CD4-positive, alpha-beta T cell treated with Interleukin-17A for 4 hours (primary cell): ENCODE data around the gene OR2D3.
A peak's percentile ranks its signal among the peaks of the same experiment; 100 is the strongest.
"Not testable (repeated sequence)": the region's sequence is repeated elsewhere in the genome, so short reads cannot be mapped to it uniquely, and the experiment has no call there.

Source experiments
- DNase-seq: peaks from one replicate; pipeline ENCODE4 v3.0.0-alpha.2; 2020; ENCODE audit warnings: mixed read lengths

OR2D3 gene, protein sequence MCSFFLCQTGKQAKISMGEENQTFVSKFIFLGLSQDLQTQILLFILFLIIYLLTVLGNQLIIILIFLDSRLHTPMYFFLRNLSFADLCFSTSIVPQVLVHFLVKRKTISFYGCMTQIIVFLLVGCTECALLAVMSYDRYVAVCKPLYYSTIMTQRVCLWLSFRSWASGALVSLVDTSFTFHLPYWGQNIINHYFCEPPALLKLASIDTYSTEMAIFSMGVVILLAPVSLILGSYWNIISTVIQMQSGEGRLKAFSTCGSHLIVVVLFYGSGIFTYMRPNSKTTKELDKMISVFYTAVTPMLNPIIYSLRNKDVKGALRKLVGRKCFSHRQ

DNA sequence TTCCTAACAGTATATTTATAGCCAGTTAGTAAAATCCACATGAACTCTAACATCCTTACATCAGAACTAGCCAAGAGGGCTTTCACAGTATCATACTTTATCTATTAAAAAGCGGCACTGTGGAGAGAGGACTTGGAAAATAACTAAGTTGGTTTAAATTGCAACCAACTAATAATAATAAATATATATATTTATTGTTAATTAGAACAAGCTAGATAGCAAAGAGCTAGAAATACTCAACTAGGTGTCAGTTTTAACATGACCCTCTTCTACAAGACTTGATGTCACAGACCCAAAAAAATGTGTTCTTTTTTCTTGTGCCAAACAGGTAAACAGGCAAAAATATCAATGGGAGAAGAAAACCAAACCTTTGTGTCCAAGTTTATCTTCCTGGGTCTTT lies at the start of gene OR2D3:
OR2D3 (plus strand) TSS at position 301 of the 400 bp plus-strand sequence; CDS start at position 301, 0 bp downstream.
- no peak for DNase-seq

DNA sequence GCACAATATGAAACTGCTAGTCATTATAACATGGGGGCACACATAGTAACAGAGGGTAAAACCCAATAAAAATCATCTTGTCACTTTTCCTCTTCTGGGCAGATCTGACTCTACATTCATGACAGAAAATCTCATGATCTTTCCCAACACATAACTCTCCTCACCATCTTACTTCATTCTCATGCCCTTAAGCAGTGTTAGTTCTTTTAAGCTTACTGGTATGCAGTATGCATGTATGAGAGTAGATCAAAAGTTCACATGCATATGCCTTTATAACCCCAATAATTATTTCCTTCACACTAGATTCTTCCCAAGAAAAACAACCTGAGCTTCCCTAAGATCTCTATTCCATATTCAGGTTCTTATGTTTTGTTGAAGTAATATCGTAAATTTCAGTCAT lies 49.5 kb upstream of the OR2D3 start:
- no peak for DNase-seq

DNA sequence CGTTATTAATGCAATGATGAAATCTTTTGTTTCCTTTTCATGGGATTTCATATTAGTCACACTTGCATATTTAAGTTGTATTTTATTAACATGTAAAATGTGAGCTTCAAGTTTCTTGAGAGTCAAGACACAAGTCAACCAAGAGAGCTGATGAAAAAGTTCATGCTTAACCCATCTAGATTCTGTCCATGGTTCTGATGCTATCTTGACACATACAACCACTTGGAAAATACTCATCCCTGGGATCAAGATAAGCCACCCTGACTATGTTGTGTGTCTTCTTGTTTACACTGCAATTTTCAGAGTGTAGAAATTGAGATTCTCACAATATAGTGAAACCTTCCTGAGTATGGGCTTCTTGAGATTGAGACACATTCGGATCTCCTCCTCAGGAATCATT lies 45.0 kb upstream of the OR2D3 start:
- no peak for DNase-seq

DNA sequence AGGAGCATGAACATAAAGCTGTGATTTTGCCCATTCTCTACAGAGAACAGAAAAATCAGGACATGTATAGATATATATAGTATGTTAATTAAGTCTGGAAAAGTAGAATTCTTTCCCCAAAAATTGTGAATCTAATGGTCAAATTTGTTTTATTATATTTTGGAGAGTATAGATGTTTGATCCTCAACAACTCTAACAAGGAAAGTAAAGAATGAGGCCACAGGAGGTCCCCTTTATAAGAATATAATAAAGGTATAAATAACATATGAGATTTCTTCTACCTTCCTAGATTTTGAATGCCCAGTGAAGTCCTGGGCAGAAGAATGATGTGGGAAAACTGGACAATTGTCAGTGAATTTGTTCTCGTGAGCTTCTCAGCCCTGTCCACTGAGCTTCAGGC lies 44.5 kb upstream of the OR2D3 start, which contains the start of gene OR10A4:
OR10A4 (plus strand) TSS at position 301 of the 400 bp plus-strand sequence; CDS start at position 324, 23 bp downstream.
- DNase-seq = no peak

DNA sequence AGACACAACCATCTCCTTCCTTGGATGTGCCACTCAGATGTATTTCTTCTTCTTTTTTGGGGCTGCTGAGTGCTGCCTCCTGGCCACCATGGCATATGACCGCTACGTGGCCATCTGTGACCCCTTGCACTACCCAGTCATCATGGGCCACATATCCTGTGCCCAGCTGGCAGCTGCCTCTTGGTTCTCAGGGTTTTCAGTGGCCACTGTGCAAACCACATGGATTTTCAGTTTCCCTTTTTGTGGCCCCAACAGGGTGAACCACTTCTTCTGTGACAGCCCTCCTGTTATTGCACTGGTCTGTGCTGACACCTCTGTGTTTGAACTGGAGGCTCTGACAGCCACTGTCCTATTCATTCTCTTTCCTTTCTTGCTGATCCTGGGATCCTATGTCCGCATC lies 43.9 kb upstream of the OR2D3 start:
- no peak for DNase-seq

DNA sequence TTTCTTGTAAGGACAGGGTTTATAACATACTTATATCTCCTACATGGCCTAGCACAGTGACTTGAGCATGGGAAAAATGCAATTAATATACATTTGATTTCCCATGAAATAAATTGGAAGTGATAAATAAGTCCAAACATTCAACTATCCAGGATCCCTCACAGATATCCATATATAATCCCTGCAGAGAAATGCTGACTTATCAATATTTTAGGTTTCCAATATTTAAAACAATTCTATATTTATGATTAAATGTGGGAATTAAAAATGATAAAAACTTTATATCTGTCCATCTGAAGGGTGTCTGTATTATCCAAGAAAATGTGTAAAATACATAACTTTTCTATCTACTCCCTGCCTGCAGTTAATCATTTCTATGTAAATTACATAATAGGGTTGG lies 38.1 kb upstream of the OR2D3 start:
- no peak for DNase-seq

DNA sequence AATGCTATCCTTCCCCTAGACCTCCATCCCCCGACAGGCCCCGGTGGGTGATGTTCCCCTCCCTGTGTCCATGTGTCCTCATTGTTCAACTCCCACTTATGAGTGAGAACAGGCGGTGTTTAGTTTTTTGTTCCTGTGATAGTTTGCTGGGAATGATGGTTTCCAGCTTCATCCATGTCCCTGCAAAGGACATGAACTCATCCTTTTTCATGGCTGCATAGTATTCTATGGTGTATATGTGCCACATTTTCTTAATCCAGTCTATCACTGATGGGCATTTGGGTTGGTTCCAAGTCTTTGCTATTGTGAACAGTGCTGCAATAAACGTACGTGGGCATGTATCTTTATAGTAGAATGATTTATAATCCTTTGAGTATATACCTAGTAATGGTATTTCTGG lies 33.1 kb upstream of the OR2D3 start:
- DNase-seq = not testable (repeated sequence)

DNA sequence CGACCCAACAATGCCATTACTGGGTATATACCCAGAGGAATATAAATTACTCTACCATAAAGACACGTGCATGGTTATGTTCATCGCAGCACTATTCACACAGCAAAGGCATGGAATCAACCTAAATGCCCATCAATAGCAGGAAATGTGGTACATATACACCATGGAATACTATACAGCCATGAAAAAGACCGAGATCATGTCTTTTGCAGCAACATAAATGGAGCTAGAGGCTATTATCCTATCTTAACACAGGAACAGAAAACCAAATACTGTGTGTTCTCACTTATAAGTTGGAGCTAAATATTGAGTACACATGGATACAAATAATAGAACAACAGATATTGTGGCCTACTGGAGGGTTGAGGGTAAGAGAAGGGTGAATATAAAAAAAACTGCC lies 32.0 kb upstream of the OR2D3 start:
- DNase-seq = no peak

DNA sequence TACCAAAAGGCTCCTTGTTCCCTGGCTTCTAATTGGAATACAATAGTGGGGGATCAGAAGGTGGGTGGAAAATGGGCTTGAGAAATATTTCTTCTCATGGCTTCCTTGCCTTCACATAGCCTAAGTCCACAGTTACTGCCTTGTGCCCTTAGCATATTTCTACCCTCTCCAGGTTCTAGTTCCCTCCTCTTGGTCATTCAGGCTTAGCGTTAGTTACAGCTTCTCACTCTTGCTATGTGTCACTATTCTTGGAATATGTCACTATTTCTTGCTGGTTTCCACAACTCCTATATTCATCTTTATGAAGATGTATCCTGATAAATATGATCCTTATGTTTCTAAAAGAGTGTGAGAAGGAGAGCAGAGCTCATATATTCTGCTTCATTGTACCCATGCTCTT lies 31.0 kb upstream of the OR2D3 start:
- DNase-seq = no peak

DNA sequence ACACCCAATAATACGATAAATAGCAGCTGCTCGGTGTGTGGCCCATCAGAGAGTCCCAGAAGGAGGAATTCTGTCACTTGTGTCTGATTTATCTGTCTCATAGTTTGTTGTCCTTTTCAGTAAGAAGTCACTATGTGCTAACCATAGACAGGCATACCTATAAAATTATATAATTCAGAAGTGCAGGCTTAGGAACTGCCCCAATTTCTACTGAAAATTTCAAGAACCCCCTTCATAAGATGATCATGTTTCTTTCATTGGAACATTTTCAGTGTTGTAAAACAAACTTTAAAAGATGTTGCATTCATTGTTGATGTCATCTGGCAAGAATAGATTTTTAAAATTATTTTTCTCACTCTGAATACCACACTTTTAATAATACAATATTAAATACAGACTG lies 28.4 kb upstream of the OR2D3 start, which contains the start of gene OR2D2:
OR2D2 (minus strand) TSS at position 101 of the 400 bp plus-strand sequence; CDS start at position 101, 0 bp downstream.
- no peak for DNase-seq

DNA sequence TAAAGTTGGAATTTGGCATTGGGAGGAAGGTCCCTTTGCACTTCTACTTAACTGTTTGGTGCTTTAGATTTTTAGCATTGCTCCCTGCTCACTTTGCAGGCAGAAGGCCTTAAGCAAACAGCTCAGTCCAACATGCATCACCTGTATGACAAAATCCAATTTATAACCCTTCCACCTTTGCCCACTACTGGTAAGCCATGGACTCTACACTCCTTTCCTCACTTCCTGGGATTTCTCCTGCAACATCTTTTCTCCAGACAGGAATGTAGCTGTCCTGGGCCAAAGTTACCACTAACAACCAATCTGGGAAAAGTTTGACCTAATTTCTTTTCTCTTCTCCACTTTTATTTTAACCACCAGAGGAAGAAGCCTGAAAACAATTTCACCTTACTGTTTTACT lies 26.7 kb upstream of the OR2D3 start:
- DNase-seq = no peak

DNA sequence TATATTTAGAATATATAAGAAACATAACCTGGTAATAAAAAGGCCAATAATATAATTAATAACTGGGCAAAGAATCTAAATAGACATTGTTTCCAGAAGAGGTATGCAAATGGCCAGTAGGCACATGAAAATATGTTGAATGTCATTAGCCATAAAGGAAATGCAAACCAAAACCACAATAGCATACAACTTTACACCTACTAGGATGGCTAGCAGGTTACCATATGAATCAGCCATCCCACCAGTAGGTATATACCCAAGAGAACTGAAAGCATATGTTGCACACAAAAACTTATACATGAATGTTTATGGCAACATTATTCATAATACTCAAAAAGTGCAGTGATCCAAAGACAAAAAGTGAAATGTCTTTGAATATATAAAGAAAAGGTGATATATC lies 25.8 kb upstream of the OR2D3 start:
- no peak for DNase-seq

DNA sequence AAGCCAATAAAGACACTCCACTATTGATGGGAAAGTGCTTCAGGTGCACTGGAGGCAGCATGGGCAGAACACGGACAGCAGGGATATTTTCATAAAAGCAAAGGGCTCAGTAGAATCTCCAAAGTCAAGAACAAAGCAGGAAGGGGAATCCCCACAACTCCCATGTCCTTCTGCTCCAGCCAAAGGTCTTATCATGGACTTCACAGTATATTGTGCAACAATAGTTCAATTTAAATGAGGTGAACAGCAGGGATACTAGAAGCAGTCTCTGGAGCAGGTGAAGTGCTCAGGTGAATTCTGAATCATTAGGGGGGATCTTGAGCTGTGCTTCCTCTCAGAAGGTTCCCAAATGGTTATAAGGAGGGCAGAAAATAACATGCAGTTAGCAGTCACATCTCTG lies 21.9 kb upstream of the OR2D3 start:
- no peak for DNase-seq

DNA sequence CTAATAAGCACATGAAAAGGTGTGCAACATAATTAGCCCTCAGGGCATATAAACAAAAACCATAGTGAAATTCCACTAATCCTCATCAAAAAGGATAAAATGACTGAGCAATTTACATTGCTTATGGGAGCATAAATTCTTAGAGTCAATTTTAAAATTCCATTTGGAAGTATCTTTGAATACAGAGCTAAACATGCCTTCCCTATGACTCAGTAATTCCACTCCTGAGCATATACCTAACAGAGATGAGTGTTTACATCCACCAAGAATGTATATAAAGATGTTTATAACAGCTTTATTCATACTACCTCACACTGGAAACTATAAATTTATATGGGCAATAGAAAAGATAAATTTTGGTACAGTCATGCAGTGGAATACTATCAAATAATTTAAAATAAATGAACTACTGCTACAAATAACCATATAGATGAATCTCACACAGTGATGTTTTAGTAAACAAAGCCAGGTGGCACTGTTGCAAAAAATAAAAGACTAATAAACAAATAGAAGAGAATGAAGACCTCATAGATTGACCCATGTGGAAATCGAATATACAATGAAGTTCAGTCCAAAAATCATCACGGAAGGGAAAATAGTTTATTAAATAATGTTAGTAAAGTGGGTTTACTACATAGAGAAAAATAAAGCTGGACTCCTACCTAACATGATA lies 20.3 kb upstream of the OR2D3 start:
- no peak for DNase-seq

DNA sequence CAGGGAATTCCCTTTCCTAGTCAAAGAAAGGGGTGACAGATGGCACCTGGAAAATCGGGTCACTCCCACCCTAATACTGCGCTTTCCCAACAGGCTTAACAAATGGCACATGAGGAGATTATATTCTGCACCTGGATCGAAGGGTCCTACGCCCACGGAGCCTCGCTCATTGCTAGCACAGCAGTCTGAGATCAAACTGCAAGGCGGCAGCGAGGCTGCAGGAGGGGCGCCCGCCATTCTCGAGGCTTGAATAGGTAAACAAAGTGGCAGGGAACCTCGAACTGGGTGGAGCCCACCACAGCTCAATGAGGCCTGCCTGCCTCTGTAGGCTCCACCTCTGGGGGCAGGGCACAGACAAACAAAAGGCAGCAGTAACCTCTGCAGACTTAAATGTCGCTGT lies 16.0 kb upstream of the OR2D3 start:
- not testable (repeated sequence) for DNase-seq

DNA sequence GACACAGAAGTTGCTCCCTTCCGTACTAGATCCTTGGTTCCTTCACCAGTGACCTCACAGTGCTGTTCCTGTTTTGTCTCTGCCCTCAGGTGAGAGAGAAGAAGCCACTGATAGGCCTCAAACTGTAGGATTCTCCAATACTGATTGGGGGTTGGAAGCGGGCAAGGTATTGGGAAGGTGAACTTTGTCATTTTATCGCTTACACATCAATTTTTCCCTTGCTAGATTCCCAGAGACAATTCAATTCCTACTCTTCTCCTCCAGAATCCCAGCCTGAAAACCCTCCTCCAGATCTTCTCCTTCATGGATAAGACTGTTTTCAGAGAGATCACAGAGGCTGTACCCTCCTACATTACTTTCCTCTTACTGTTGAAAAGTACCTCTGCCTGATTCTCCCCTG lies 9.4 kb upstream of the OR2D3 start:
- no peak for DNase-seq

DNA sequence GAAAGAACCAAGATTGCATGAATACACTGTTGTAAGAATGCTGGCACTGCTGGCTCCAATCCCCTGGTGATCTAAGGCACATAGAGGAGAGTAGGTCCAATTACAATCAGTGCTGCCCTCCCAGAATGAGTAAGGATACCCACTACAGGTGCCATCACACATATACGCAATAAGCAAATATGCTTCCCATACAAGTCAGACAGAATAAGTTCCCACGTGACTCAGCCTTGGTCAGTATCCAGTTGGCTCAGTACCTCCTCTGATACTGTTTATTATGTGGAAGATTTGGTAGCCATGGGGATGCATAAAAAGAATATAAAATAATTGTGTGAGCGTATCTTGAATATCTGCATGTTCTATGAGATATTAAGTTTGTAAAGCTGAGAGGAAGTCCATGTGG lies 8.9 kb upstream of the OR2D3 start:
- no peak for DNase-seq

DNA sequence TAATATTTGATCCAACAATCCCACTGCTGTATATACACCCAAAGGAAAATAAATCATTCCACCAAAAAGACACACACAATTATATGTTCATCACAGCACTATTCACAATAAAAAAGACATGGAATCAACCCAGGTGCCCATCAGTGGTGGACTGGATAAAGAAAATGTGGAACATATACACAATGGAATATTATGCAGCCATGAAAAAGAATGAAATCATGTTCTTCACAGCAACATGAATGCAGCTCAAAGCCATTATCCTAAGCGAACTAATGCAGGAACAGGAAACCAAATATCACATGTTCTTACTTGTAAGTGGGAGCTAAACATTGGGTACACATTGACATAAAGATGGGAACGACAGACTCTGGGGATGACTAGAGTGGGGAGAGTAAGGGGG lies 1.1 kb upstream of the OR2D3 start:
- DNase-seq = no peak

DNA sequence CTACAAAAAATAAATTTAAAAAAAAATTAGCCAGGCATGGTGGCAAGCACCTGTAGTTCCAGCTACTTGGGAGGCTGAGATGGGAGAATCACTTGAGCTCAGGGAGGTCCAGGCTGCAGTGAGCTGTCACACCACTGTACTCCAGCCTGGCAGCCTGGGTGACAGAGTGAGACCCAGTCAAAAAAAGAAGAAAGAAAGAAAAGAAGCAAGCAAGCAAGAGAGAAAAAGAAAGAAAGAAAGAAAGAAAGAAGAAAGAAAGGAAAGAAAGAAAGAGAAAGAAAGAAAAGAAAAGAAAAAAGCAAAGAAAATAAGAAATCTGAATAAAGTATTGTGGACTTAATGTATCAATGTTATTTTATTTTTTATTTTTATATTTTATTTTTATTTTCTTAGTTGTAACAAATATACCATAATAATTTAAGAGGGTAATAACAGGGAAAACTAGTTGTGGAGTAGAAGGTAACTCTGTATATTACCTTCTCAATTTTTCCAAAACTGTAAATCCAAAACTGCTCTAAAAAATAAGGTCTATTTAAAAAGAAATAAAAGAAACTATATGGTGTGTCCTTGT lies 4.3 kb downstream of the OR2D3 start:
- no peak for DNase-seq

DNA sequence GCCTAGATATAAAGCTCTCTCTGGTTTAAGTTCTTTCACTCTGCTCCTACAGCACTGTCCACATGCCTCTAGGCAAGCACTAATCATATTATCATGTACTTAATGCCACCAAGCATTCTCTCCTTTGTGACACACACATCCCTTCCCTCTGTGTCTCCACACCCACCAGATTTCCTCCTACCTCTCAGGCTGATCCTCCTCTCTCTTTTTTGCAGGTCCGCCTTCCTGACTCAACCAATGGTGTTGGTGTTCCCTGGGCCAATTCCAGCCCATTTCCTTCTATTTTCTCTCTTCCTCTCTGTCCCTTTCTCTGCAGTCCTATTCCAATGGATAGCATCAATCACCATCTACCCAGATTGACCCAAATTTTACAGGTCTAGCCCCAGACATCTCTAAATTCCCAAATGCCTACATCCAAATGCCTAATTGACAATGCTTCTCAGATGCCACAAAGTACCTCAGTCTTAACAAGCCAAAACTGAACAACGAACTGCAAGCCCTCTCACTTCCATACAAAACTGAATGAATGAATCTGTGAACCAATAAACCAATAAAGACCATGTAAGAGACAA lies 4.9 kb downstream of the OR2D3 start:
- DNase-seq = no peak

DNA sequence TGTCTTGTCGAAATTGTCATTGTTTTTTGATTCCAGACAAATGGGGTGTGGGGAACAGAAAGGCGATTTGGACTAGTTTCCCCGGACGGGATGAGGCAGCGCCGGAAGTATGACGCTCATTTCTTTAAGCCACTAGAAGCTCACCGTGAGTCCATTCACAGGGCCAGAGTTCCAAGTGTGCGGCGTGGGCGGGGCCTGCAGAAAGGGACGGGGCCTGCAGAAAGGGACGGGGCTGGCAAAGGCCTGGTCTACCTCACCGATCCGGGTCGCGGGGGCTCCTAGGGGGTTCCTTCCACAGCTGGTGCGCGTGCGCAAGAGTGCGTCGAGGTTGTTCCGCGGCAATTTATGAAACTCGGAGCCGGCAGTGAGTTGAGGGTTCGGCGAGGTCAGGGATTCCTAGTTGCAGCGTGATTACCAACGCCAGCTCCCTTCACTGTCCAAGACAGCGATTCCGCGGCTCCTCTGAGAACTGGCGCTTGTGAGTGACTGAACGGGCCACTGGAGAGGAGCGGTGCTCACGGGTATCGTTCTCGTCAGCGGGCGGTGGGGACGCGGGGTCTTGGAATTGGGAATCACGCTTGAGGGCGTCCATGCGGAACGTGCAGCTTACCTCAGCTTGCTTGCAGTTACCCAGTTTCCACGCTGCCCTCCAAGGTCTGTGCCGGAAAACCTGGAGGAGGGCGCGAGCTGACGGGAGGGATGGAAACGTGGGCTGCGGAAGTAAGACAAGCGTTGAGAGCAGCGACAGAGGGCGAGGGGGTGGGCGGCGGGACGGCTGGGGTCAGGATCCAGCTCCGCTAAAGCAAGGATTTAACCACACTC lies 5.6 kb downstream of the OR2D3 start, which contains the start of gene ZNF215:
ZNF215 (plus strand) TSS at position 219 of the 822 bp plus-strand sequence. CDS start 5,847 bp downstream, outside the sequence.
- peak; percentile 56 for DNase-seq

DNA sequence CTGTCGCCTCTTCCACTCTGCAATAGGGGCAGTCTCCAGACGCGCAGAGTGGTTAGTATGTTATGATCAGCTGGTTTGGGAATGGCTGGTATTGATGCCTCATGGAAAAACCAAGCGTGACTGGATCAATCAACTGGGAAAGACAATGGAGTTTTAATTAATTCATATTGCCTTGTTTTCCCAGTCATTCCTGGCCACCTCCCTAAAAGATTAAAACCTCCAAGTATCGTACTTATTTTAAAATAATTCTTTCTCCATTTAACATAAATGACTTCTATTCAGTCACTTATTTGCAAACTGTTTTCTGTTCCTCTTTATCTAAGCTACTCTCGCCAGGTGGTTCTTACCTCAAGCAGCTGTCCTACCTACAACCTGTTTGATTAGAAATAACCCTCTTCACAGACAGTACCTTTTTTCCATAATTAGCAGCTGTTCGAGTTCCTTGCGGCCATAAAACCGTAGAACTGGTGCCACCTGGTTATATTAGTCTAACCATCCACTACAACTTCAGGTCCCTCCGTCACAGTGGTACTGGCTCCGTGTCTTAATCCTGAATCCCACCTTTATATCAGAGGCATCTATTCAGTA lies 6.3 kb downstream of the OR2D3 start:
- no peak for DNase-seq
